HL-60 (cell line): ENCODE results near the gene NOS2.
"Not testable (repeated sequence)": the region's sequence is repeated elsewhere in the genome, so short reads cannot be mapped to it uniquely, and the experiment has no call there.

Experiments
- DNase-seq, 2 experiments: peaks; one replicate each; pipeline ENCODE4 v3.0.0-alpha.2; 2010 to 2020; ENCODE audit warnings: low read depth in 1 of 2, low spot score in 1 of 2
- H3K27ac ChIP-seq: fragments of 250-450 bp; sonication (Bioruptor Pico); replicated peaks from 2 replicates; pipeline ENCODE4 v1.5.1; 2020; ENCODE audit warnings: mild to moderate bottlenecking, moderate library complexity
- H3K27me3 ChIP-seq: fragments of 250-450 bp; sonication (Bioruptor Pico); 2 replicates; pipeline ENCODE4 v1.5.1; 2021; ENCODE audit warnings: mild to moderate bottlenecking, moderate library complexity; ENCODE audit not compliant: insufficient read depth, poor library complexity, severe bottlenecking
- H3K4me3 ChIP-seq: replicated peaks from 2 replicates; pipeline ENCODE4 v1.5.1; 2011; ENCODE audit warnings: mild to moderate bottlenecking, control low read depth, low read length; ENCODE audit not compliant: insufficient read depth
- CTCF ChIP-seq: IDR thresholded peaks from one replicate; pipeline ENCODE4 v1.5.1; 2011; ENCODE audit warnings: low read length, control low read depth, inconsistent platforms; ENCODE audit not compliant: insufficient read depth
- GABPA ChIP-seq: IDR thresholded peaks from 2 replicates; pipeline ENCODE4 v1.6.1; 2012; ENCODE audit warnings: low read depth
- POLR2AphosphoS5 ChIP-seq: IDR thresholded peaks from 2 replicates; pipeline ENCODE4 v1.6.1; 2012; ENCODE audit warnings: low read depth
- SPI1 ChIP-seq: IDR thresholded peaks from 2 replicates; pipeline ENCODE4 v1.6.1; 2012; ENCODE audit warnings: low read depth, mild to moderate bottlenecking, borderline replicate concordance
- long read RNA-seq: library from polyadenylated mRNA; unstranded; transcript quantifications from one replicate; pipeline ENCODE4 v2.0.0, GENCODE V29; 2020
- TF ChIP-seq, protein P1 (sequence below): IDR thresholded peaks from 2 replicates; pipeline ENCODE4 v1.6.1; 2012; ENCODE audit warnings: low read depth; ENCODE audit not compliant: insufficient replicate concordance

NOS2 gene
- long read RNA-seq, partial matches to known transcripts, result 0 of 3 reads
- long read RNA-seq, other reads (novel, unspliced or antisense), result 3 of 3 reads

DNA sequence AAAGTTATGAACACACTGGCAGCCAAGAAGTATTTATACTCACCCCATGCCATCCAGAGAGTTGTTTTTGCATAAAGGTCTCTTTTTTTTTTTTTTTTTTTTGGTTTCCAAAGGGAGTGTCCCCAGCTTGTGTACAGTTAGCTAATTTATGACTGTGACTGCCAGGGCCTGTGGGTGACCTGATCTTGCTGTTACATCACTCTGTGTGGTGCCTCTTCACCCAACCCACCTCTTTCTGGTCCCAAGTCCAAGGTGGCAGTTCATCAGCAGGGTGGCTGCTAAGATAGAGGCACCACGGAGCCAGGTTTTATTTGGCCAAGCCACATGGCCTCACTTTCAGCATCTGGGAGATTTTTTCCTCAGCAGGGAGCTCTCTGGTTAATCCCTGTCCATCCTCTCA is at the start of gene NOS2:
Gene NOS2, minus strand, starts transcription at position 8 of the 400 bp plus-strand sequence. CDS start 1,720 bp downstream, outside the sequence.
- no peak within 1 kb of the TSS for H3K4me3 ChIP-seq
- H3K27me3 ChIP-seq, result peaks cover 7% of the 10 kb centered on the region
- H3K27ac ChIP-seq, result no peak within 1 kb of the TSS
- no peak for TF ChIP-seq GABPA
- no peak for TF ChIP-seq SPI1
- TF ChIP-seq, protein P1, sequence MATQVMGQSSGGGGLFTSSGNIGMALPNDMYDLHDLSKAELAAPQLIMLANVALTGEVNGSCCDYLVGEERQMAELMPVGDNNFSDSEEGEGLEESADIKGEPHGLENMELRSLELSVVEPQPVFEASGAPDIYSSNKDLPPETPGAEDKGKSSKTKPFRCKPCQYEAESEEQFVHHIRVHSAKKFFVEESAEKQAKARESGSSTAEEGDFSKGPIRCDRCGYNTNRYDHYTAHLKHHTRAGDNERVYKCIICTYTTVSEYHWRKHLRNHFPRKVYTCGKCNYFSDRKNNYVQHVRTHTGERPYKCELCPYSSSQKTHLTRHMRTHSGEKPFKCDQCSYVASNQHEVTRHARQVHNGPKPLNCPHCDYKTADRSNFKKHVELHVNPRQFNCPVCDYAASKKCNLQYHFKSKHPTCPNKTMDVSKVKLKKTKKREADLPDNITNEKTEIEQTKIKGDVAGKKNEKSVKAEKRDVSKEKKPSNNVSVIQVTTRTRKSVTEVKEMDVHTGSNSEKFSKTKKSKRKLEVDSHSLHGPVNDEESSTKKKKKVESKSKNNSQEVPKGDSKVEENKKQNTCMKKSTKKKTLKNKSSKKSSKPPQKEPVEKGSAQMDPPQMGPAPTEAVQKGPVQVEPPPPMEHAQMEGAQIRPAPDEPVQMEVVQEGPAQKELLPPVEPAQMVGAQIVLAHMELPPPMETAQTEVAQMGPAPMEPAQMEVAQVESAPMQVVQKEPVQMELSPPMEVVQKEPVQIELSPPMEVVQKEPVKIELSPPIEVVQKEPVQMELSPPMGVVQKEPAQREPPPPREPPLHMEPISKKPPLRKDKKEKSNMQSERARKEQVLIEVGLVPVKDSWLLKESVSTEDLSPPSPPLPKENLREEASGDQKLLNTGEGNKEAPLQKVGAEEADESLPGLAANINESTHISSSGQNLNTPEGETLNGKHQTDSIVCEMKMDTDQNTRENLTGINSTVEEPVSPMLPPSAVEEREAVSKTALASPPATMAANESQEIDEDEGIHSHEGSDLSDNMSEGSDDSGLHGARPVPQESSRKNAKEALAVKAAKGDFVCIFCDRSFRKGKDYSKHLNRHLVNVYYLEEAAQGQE, result no peak
- TF ChIP-seq CTCF, result no peak
- TF ChIP-seq POLR2AphosphoS5, result no peak
- no peak for DNase-seq

- Histone ChIP-seq H3K27ac (no peak overlapping the region), H3K4me3 (no peak overlapping the region), H3K27me3 (peaks cover 6% of the 10 kb centered on the region)
- no peak for TF ChIP-seq CTCF
- no peak for TF ChIP-seq GABPA
- TF ChIP-seq POLR2AphosphoS5, result no peak
- TF ChIP-seq SPI1, result no peak
- TF ChIP-seq, protein P1, result no peak
- DNase-seq, result no peak
Observed at GRCh38 chr17:27849474-27850185, 49.3 kb upstream of the NOS2 start.

- no peak overlapping the region for H3K4me3 ChIP-seq
- peaks cover 6% of the 10 kb centered on the region for H3K27me3 ChIP-seq
- TF ChIP-seq SPI1, result no peak
- no peak for TF ChIP-seq GABPA
- TF ChIP-seq, protein P1, result no peak
- TF ChIP-seq CTCF, result no peak
- TF ChIP-seq POLR2AphosphoS5, result no peak
- H3K27ac ChIP-seq, result no peak overlapping the region
- no peak for DNase-seq
Observed at GRCh38 chr17:27848931-27849330, 48.6 kb upstream of the NOS2 start.

DNA sequence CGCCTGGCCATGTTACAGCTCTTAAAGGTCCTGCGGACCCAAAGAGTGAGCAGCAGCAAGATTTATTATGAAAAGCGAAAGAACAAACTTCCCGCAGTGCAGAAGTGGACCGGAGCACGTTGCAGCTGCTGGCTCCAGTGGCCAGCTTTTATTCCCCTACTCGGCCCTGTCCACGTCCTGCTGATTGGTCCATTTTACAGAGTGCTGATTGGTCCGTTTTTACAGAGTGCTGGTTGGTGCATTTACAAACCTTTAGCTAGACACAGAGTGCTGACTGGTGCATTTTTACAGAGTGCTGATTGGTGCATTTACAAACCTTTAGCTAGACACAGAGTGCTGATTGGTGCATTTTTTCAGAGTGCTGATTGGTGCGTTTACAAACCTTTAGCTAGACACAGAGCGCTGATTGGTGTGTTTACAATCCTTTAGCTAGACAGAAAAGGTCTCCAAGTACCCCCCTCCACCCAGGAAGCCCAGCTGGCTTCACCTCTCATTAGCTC is 46.5 kb upstream of the NOS2 start:
- H3K4me3 ChIP-seq, H3K27ac ChIP-seq, DNase-seq, H3K27me3 ChIP-seq: not testable (repeated sequence)
